GM12865 (cell line): ENCODE results near the gene C3orf33.

Source experiments
- DNase-seq: peaks from one replicate; pipeline ENCODE4 v3.0.0; 2010; ENCODE audit warnings: low read depth
- H3K4me3 ChIP-seq: 2 replicates; pipeline ENCODE4 v1.5.1; 2011; ENCODE audit warnings: mild to moderate bottlenecking, low read depth, low read length, control low read depth
- CTCF ChIP-seq: IDR thresholded peaks from 2 replicates; pipeline ENCODE4 v1.5.1; 2011; ENCODE audit warnings: low read length, control low read depth, low read depth, inconsistent platforms; ENCODE audit not compliant: insufficient read depth; ENCODE audit errors: missing control alignments

The C3orf33 gene

GRCh38 chr3:155780291-155780690, 25.8 kb downstream of the C3orf33 start:
- TF ChIP-seq CTCF = no peak
- no peak for DNase-seq
- H3K4me3 ChIP-seq = no peak overlapping the region

- no peak overlapping the region for H3K4me3 ChIP-seq
- DNase-seq = no peak
- TF ChIP-seq CTCF = no peak
Observed at GRCh38 chr3:155778462-155778861, 27.6 kb downstream of the C3orf33 start.

- TF ChIP-seq CTCF = no peak
- no peak overlapping the region for H3K4me3 ChIP-seq
- DNase-seq = no peak
Observed at GRCh38 chr3:155772801-155773200, 33.3 kb downstream of the C3orf33 start.

- no peak for DNase-seq
- no peak for TF ChIP-seq CTCF
- no peak overlapping the region for H3K4me3 ChIP-seq
Observed at GRCh38 chr3:155771126-155771525, 35.0 kb downstream of the C3orf33 start.

GRCh38 chr3:155766206-155766605, 39.9 kb downstream of the C3orf33 start:
- no peak for TF ChIP-seq CTCF
- no peak for DNase-seq
- no peak overlapping the region for H3K4me3 ChIP-seq

- no peak overlapping the region for H3K4me3 ChIP-seq
- TF ChIP-seq CTCF = no peak
- DNase-seq = no peak
Observed at GRCh38 chr3:155763870-155764463, 42.1 kb downstream of the C3orf33 start.

GRCh38 chr3:155760653-155761052, 45.4 kb downstream of the C3orf33 start:
- DNase-seq = no peak
- H3K4me3 ChIP-seq = no peak overlapping the region
- no peak for TF ChIP-seq CTCF
